ENCODE data around the gene DIPK1B.
"Not testable (repeated sequence)": the region's sequence is repeated elsewhere in the genome, so short reads cannot be mapped to it uniquely, and the experiment has no call there.

Gene DIPK1B

GRCh38 chr9:136762221-136762691 lies 49.9 kb downstream of the DIPK1B start:
- no peak for TF ChIP-seq TARDBP (IDR thresholded peaks at IDR 0.05)
- no peak for TF ChIP-seq FOXA1 (IDR thresholded peaks at IDR 0.05)
- no peak for TF ChIP-seq PKNOX1 (IDR thresholded peaks at IDR 0.05)
- TF ChIP-seq LEF1 (IDR thresholded peaks at IDR 0.05; ENCODE audit: borderline replicate concordance): no peak
- no peak for TF ChIP-seq NFRKB (IDR thresholded peaks at IDR 0.05)
- TF ChIP-seq HDGF (IDR thresholded peaks at IDR 0.05; ENCODE audit: borderline replicate concordance): no peak
- no peak for TF ChIP-seq BHLHE40 (IDR thresholded peaks at IDR 0.05; ENCODE audit: borderline replicate concordance)
- no peak for TF ChIP-seq SP1 (IDR thresholded peaks at IDR 0.05)
- CTCF ChIA-PET: interaction anchor here (0.6 kb wide), 2 partner anchors 185 to 284 kb away, joined by 3 read pairs; no protein-coding TSS in a partner anchor
- DNase-seq (ENCODE audit: extremely low spot score): no peak

GRCh38 chr9:136762915-136763648 lies 50.7 kb downstream of the DIPK1B start:
- TF ChIP-seq FOXK2 (IDR thresholded peaks at IDR 0.05) (no peak), ZNF384 (IDR thresholded peaks at IDR 0.05) (peak; percentile 95), L3MBTL2 (conservative IDR thresholded peaks at IDR 0.05) (0 out of 2 replicates have a peak, but pooled peaks have one; percentile 23), ELF4 (IDR thresholded peaks at IDR 0.05) (no peak)
- CTCF ChIA-PET: interaction anchor here (0.6 to 1.0 kb wide), 3 partner anchors 21 to 284 kb away, joined by 3 read pairs; no protein-coding TSS in a partner anchor
- DNase-seq (ENCODE audit: extremely low spot score): peak; percentile 90
- POLR2A ChIA-PET: interaction anchor here (0.6 to 1.2 kb wide), 3 partner anchors 16 to 35 kb away, joined by 3 to 5 read pairs (median 3); no protein-coding TSS in a partner anchor

More at GRCh38 chr9:136762221-136762691, 49.9 kb downstream of the DIPK1B start:
- POLR2A ChIA-PET: interaction anchor here (1.2 kb wide), 1 partner anchor 33 kb away, joined by 3 read pairs; no protein-coding TSS in a partner anchor

- CTCF ChIA-PET: interaction anchor here (0.6 to 1.0 kb wide), 2 partner anchors 20 to 266 kb away, joined by 3 read pairs; no protein-coding TSS in a partner anchor
- TF ChIP-seq CTBP1 (IDR thresholded peaks at IDR 0.05; ENCODE audit: borderline replicate concordance): no peak
- TF ChIP-seq NFRKB (IDR thresholded peaks at IDR 0.05): no peak
- no peak for TF ChIP-seq SP1 (IDR thresholded peaks at IDR 0.05)
- TF ChIP-seq FOXA1 (IDR thresholded peaks at IDR 0.05): no peak
- TF ChIP-seq SUZ12 (IDR thresholded peaks at IDR 0.05): no peak
- no peak for TF ChIP-seq ARNT (IDR thresholded peaks at IDR 0.05)
- no peak for TF ChIP-seq LEF1 (IDR thresholded peaks at IDR 0.05; ENCODE audit: borderline replicate concordance)
- POLR2A ChIA-PET: interaction anchor here (0.6 to 1.0 kb wide), 2 partner anchors 16 to 36 kb away, joined by 3 to 5 read pairs; no protein-coding TSS in a partner anchor
- DNase-seq (ENCODE audit: extremely low spot score): no peak
These were observed 51.3 kb downstream of the DIPK1B start for GRCh38 chr9:136763649-136764035.

- TF ChIP-seq FOXK2 (IDR thresholded peaks at IDR 0.05): no peak
- TF ChIP-seq SP1 (IDR thresholded peaks at IDR 0.05): no peak
- TF ChIP-seq SUZ12 (IDR thresholded peaks at IDR 0.05): no peak
- TF ChIP-seq FOXM1 (IDR thresholded peaks at IDR 0.05; ENCODE audit: borderline replicate concordance): no peak
- no peak for TF ChIP-seq CTBP1 (IDR thresholded peaks at IDR 0.05; ENCODE audit: borderline replicate concordance)
- no peak for TF ChIP-seq HDGF (IDR thresholded peaks at IDR 0.05; ENCODE audit: borderline replicate concordance)
- no peak for TF ChIP-seq ARNT (IDR thresholded peaks at IDR 0.05)
- no peak for TF ChIP-seq TARDBP (IDR thresholded peaks at IDR 0.05)
- TF ChIP-seq NFRKB (IDR thresholded peaks at IDR 0.05): no peak
- TF ChIP-seq BHLHE40 (IDR thresholded peaks at IDR 0.05; ENCODE audit: borderline replicate concordance): no peak
- no peak for TF ChIP-seq ZNF384 (IDR thresholded peaks at IDR 0.05)
- TF ChIP-seq LEF1 (IDR thresholded peaks at IDR 0.05; ENCODE audit: borderline replicate concordance): no peak
These were observed 52.0 kb downstream of the DIPK1B start, which contains the start of gene LCN15 for GRCh38 chr9:136764301-136764891. Gene LCN15, minus strand, starts transcription at chr9:136764518. Its CDS starts 30 bp downstream, at chr9:136764488.

GRCh38 chr9:136765041-136765440 lies 52.7 kb downstream of the DIPK1B start:
- ChIA-PET POLR2A (no interaction called here), CTCF (no interaction called here)
- no peak for DNase-seq (ENCODE audit: extremely low spot score)
- TF ChIP-seq LEF1 (IDR thresholded peaks at IDR 0.05; ENCODE audit: borderline replicate concordance) (no peak), FOXM1 (IDR thresholded peaks at IDR 0.05; ENCODE audit: borderline replicate concordance) (no peak), FOXA1 (IDR thresholded peaks at IDR 0.05) (no peak), SP1 (IDR thresholded peaks at IDR 0.05) (no peak), SUZ12 (IDR thresholded peaks at IDR 0.05) (no peak), PKNOX1 (IDR thresholded peaks at IDR 0.05) (no peak), NFRKB (IDR thresholded peaks at IDR 0.05) (no peak), ELF4 (IDR thresholded peaks at IDR 0.05) (no peak)

More at GRCh38 chr9:136764301-136764891, 52.0 kb downstream of the DIPK1B start, which contains the start of gene LCN15:
- ChIA-PET POLR2A (no interaction called here), CTCF (no interaction called here)
- no peak for DNase-seq (ENCODE audit: extremely low spot score)

GRCh38 chr9:136765745-136766409 lies 53.5 kb downstream of the DIPK1B start:
- CTCF ChIA-PET: interaction anchor here (1.0 to 1.6 kb wide), 3 partner anchors 8 to 25 kb away, joined by 4 to 7 read pairs (median 6); partner anchors contain the start of genes LCN8 and TMEM141
- not testable (repeated sequence) for DNase-seq (ENCODE audit: extremely low spot score)
- POLR2A ChIA-PET: interaction anchor here (0.6 to 0.8 kb wide), 2 partner anchors 37 to 160 kb away, joined by 3 read pairs; no protein-coding TSS in a partner anchor

GRCh38 chr9:136766410-136767120 lies 54.2 kb downstream of the DIPK1B start:
- POLR2A ChIA-PET: interaction anchor here (0.6 to 0.8 kb wide), 2 partner anchors 38 to 160 kb away, joined by 3 read pairs; no protein-coding TSS in a partner anchor
- not testable (repeated sequence) for DNase-seq (ENCODE audit: extremely low spot score)
- CTCF ChIA-PET: interaction anchor here (1.0 to 1.6 kb wide), 3 partner anchors 9 to 24 kb away, joined by 4 to 7 read pairs (median 6); partner anchors contain the start of genes LCN8 and TMEM141
